G401 (cell line): ENCODE data around the gene PCDHB16. TPM values are rescaled to one million over a fixed set of nuclear protein-coding genes. Genes with fewer than 3 reads are reported as not detected.
"Not testable (repeated sequence)": the region's sequence is repeated elsewhere in the genome, so short reads cannot be mapped to it uniquely, and the experiment has no call there.

Experiments used
- DNase-seq: peaks from one replicate; pipeline ENCODE4 v3.0.0-alpha.2; 2015; ENCODE audit warnings: low spot score
- in situ Hi-C: cut with HindIII; loops from 2 replicates; pipeline ENCODE4 v1.10.0; 2016; ENCODE audit warnings: low sequenced_read_pairs, mixed read lengths
- total RNA-seq: library from RNA; depleted of rRNA; stranded (reverse); fragments of >200 nt; shearing (Covaris generic); gene quantifications from 2 replicates; pipeline ENCODE4 v1.2.3, GENCODE V29; 2014; rRNA removed

Gene PCDHB16
- total RNA-seq, result 0.25 and 1.3 TPM in 2 replicates

- in situ Hi-C loops, result loop anchor here (25.0 kb wide), 1 partner anchor 380 kb away; no protein-coding TSS in a partner anchor
- peak; percentile 72 for DNase-seq
Observed at GRCh38 chr5:141182248-141182647, at the start of gene PCDHB16. TSS of gene PCDHB16 (plus strand) at chr5:141182387. CDS start at chr5:141182560, 173 bp downstream.

DNA sequence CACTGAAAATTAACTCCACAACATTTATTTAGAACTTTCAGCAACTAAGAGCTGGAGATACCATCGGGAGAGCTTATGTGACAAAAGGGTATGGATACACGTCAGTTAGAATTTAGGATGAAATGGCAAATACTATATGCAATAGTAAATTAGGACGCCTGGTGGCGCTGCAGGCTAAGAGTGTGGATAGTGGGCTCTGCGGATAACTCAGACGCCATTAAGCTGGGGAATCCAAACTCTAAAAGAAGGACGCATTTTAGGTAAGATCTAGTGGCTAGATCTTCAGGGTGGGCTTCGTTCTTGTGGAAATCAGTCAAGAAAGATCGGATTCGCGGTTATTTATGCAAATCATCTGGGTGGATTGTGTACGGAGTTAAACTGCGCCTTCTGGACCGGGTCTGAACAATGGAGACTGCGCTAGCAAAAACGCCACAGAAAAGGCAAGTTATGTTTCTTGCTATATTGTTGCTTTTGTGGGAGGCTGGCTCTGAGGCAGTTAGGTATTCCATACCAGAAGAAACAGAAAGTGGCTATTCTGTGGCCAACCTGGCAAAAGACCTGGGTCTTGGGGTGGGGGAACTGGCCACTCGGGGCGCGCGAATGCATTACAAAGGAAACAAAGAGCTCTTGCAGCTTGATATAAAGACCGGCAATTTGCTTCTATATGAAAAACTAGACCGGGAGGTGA is 47.0 kb upstream of the PCDHB16 start, which contains the start of gene PCDHB5:
PCDHB5 (plus strand) TSS at position 177 of the 688 bp plus-strand sequence; CDS start at position 406, 229 bp downstream.
- peak; percentile 29 for DNase-seq
- in situ Hi-C loops, result no loop called here

DNA sequence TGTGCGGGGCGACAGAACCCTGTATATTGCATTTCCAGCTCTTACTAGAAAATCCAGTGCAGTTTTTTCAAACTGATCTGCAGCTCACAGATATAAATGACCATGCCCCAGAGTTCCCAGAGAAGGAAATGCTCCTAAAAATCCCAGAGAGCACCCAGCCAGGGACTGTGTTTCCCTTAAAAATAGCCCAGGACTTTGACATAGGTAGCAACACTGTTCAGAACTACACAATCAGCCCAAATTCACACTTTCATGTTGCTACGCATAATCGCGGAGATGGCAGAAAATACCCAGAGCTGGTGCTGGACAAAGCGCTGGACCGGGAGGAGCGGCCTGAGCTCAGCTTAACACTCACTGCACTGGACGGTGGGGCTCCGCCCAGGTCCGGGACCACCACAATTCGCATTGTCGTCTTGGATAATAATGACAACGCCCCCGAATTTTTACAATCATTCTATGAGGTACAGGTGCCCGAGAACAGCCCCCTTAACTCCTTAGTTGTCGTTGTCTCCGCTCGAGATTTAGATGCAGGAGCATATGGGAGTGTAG is 46.4 kb upstream of the PCDHB16 start:
- DNase-seq, result no peak
- in situ Hi-C loops, result no loop called here

- in situ Hi-C loops, DNase-seq: not testable (repeated sequence)
Observed at GRCh38 chr5:141137346-141137745, 44.8 kb upstream of the PCDHB16 start.

DNA sequence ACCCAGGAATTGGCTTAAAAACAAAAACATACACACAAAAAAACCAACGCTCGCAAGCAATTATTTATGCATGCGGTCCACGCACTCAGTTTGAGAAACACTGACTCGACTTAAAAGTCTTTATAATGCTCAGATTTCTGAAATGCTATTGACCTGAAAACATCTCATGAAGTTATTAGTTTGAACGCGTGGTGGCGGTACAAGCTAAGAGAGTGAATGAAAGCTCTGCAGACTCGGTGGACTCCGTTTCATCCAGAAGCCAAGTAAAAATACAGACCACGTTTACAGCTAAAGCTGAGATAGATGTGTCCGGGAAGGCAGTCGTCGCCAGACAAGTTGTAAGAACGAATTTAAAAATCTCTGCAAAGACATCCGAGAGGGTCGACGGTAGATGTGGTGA is 32.4 kb upstream of the PCDHB16 start, which contains the start of gene PCDHB6:
PCDHB6 (plus strand) TSS at position 246 of the 400 bp plus-strand sequence. CDS start 201 bp downstream, outside the sequence.
- in situ Hi-C loops, result no loop called here
- DNase-seq, result peak; percentile 39

- DNase-seq, result no peak
Observed at GRCh38 chr5:141150224-141150992, 31.8 kb upstream of the PCDHB16 start.

GRCh38 chr5:141150993-141151325 is 31.2 kb upstream of the PCDHB16 start:
- in situ Hi-C loops, result no loop called here
- no peak for DNase-seq

More at GRCh38 chr5:141150224-141150992, 31.8 kb upstream of the PCDHB16 start:
- in situ Hi-C loops, result no loop called here

- in situ Hi-C loops, DNase-seq: not testable (repeated sequence)
Observed at GRCh38 chr5:141151632-141152031, 30.6 kb upstream of the PCDHB16 start.

DNA sequence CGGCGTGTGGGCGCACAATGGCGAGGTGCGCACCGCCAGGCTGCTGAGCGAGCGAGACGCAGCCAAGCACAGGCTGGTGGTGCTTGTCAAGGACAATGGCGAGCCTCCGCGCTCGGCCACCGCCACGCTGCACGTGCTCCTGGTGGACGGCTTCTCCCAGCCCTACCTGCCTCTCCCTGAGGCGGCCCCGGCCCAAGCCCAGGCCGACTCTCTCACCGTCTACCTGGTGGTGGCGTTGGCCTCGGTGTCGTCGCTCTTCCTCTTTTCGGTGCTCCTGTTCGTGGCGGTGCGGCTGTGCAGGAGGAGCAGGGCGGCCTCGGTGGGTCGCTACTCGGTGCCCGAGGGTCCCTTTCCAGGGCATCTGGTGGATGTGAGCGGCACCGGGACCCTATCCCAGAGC is 30.1 kb upstream of the PCDHB16 start:
- DNase-seq, in situ Hi-C loops: not testable (repeated sequence)

DNA sequence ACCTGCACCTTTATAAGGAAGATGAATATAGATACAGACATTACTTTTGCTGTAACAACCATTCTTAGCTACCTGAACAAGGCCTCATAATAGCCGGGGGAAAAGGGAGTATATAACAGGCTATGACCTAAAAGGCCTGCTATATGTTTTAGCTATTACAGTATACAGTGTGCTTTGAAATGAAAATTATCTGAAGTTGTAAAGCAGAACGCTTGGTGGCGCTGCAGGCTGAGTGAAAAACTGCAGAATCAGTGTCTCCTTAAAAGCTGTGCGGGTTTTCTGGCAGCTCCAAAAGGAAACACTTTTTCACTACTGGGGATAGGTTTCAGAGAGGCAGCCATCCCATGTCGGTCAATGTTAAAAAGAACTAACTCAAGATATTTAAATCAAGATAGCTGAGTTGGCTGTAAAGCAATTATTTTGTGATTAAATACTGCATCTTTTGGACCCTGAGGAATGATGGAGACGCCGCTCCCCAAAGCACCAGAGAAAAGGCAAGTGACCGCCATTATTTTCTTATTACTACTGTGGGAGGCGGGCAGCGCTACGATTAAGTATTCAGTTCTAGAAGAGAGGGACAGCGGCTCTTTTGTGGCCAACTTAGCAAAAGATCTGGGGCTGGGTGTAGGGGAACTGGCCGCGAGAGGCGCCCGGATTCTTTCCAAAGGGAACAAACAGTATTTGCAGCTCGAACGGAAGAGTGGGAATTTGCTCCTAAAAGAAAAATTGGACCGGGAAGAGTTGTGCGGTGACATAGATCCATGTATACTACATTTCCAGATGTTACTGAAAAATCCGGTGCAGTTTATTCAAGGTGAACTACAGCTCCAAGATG is 26.4 kb upstream of the PCDHB16 start:
- in situ Hi-C loops, result no loop called here
- no peak for DNase-seq

DNA sequence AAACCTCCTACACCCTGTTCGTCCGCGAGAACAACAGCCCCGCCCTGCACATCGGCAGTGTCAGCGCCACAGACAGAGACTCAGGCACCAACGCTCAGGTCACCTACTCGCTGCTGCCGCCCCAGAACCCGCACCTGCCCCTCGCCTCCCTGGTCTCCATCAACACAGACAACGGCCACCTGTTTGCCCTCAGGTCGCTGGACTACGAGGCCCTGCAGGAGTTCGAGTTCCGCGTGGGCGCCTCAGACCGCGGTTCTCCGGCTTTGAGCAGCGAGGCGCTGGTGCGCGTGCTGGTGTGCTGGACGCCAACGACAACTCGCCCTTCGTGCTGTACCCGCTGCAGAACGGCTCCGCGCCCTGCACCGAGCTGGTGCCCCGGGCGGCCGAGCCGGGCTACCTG is 24.8 kb upstream of the PCDHB16 start:
- DNase-seq, in situ Hi-C loops: not testable (repeated sequence)

DNA sequence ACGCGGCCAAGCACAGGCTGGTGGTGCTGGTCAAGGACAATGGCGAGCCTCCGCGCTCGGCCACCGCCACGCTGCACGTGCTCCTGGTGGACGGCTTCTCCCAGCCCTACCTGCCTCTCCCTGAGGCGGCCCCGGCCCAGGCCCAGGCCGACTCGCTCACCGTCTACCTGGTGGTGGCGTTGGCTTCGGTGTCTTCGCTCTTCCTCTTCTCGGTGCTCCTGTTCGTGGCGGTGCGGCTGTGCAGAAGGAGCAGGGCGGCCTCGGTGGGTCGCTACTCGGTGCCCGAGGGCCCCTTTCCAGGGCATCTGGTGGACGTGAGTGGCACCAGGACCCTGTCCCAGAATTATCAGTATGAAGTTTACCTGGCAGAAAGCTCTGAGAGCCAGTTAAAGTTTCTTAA is 24.3 kb upstream of the PCDHB16 start:
- DNase-seq, in situ Hi-C loops: not testable (repeated sequence)

DNA sequence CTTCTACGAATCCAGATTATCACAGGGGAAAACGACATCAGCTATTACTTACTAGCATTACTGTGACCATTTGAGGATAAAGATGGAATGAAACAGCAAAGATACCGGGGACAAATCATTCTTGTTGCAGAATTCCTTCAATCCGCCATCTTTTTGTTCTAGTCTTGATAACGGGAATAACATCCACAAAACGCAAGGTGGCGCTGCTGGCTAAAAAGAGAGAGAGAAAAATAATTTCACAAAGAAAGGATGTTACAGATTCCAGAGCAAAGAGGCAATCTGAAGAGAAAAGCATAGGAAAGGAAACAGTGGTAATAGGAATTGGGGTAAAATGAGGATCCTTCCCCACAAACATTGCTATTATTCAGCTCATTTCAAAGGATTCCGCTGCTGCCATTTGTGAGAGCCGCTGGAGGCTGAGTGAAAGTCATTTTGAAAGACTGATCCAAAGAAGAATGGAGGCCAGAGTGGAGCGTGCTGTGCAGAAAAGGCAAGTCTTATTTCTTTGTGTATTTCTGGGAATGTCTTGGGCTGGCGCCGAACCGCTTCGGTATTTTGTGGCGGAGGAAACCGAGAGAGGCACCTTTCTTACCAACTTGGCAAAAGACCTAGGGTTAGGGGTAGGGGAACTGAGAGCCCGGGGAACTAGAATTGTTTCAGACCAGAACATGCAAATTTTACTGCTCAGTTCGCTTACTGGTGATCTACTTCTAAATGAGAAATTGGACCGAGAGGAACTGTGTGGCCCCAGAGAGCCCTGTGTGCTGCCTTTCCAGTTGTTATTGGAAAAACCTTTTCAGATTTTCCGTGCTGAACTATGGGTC is 9.6 kb upstream of the PCDHB16 start, which contains the start of gene PCDHB7:
PCDHB7 (plus strand) TSS at position 264 of the 824 bp plus-strand sequence; CDS start at position 456, 192 bp downstream.
- DNase-seq, result peak; percentile 30
- in situ Hi-C loops, result no loop called here

- not testable (repeated sequence) for DNase-seq
- in situ Hi-C loops, result loop anchor here (25.0 kb wide), 1 partner anchor 388 kb away; no protein-coding TSS in a partner anchor
Observed at GRCh38 chr5:141174291-141175104, 7.7 kb upstream of the PCDHB16 start.

DNA sequence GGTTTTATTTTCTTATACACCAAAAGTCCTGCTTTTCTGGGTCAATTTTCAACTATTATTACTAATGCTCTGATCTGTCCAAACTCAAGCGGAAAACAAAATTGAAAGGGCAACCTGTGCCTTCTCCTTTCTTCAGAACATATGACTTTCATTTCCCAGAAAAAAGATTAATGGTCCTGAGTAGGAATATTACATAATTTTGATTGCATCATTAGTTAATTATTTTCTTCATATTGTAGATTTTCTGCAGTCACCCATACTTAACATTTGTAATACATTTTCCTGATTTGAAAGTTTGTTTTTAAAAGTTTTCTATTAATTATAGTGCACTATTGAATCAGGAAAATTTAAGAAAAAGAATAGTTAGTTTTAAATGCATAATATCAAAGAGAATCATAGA is 6.3 kb upstream of the PCDHB16 start:
- in situ Hi-C loops, result loop anchor here (25.0 kb wide), 1 partner anchor 386 kb away; no protein-coding TSS in a partner anchor

GRCh38 chr5:141177577-141178191 is 4.5 kb upstream of the PCDHB16 start, which contains the start of gene PCDHB8:
TSS of gene PCDHB8 (plus strand) at chr5:141177790. CDS start at chr5:141178035, 245 bp downstream.
- in situ Hi-C loops, result loop anchor here (25.0 kb wide), 1 partner anchor 385 kb away; no protein-coding TSS in a partner anchor
- not testable (repeated sequence) for DNase-seq

More for the DNA sequence above, 6.3 kb upstream of the PCDHB16 start:
- DNase-seq, result no peak
